Fibroblast of mammary gland (primary cell): ENCODE results near the gene TSPOAP1.

ENCODE experiments used
- DNase-seq: peaks from one replicate; pipeline ENCODE4 v3.0.0-alpha.2; 2010; ENCODE audit warnings: low read depth
- H3K4me3 ChIP-seq: 2 replicates; pipeline ENCODE4 v1.5.1; 2011; ENCODE audit warnings: low read depth, mild to moderate bottlenecking, low read length, moderate library complexity; ENCODE audit not compliant: control insufficient read depth
- CTCF ChIP-seq: conservative IDR thresholded peaks from 2 replicates; pipeline ENCODE4 v1.5.1; 2011; ENCODE audit warnings: low read depth, low read length, inconsistent platforms; ENCODE audit not compliant: control insufficient read depth, insufficient read depth

The TSPOAP1 gene

GRCh38 chr17:58310511-58311428 lies 17.8 kb downstream of the TSPOAP1 start:
- H3K4me3 ChIP-seq, result no peak overlapping the region
- TF ChIP-seq CTCF, result no peak
- no peak for DNase-seq

- no peak overlapping the region for H3K4me3 ChIP-seq
- DNase-seq, result no peak
- no peak for TF ChIP-seq CTCF
These were observed 18.7 kb downstream of the TSPOAP1 start for GRCh38 chr17:58309918-58310259.

- no peak overlapping the region for H3K4me3 ChIP-seq
- TF ChIP-seq CTCF, result no peak
- DNase-seq, result no peak
These were observed 19.3 kb downstream of the TSPOAP1 start for GRCh38 chr17:58308985-58309917.

GRCh38 chr17:58308173-58308984 lies 20.2 kb downstream of the TSPOAP1 start:
- DNase-seq, result no peak
- no peak overlapping the region for H3K4me3 ChIP-seq

GRCh38 chr17:58307468-58308172 lies 21.0 kb downstream of the TSPOAP1 start:
- no peak for TF ChIP-seq CTCF
- no peak overlapping the region for H3K4me3 ChIP-seq
- no peak for DNase-seq

More at GRCh38 chr17:58308173-58308984, 20.2 kb downstream of the TSPOAP1 start:
- TF ChIP-seq CTCF, result no peak
